SK-N-MC (cell line): ENCODE data around the gene OR6B2.

ENCODE experiments used
- DNase-seq: peaks from one replicate; pipeline ENCODE4 v3.0.0-alpha.2; 2011; ENCODE audit warnings: low read depth, low spot score
- H3K27ac ChIP-seq: fragments of 200-600 bp; sonication (generic); 2 replicates; pipeline ENCODE4 v1.5.1; 2016; ENCODE audit warnings: mixed run types
- H3K36me3 ChIP-seq: fragments of 200-600 bp; sonication (generic); 2 replicates; pipeline ENCODE4 v1.6.1; 2017; ENCODE audit warnings: antibody characterized with exemption, low read length, mixed read lengths; ENCODE audit not compliant: insufficient read depth
- H3K4me3 ChIP-seq: fragments of 200-600 bp; sonication (generic); 2 replicates; pipeline ENCODE4 v1.5.1; 2016
- H3K9ac ChIP-seq: fragments of 200-600 bp; sonication (generic); 2 replicates; pipeline ENCODE4 v1.8.0; 2017; ENCODE audit warnings: mixed run types, mixed read lengths; ENCODE audit not compliant: insufficient read length
- H3K9me3 ChIP-seq: fragments of 200-600 bp; sonication (generic); 2 replicates; pipeline ENCODE4 v1.6.1; 2017; ENCODE audit warnings: low read depth, mild to moderate bottlenecking, antibody characterized with exemption, low read length, moderate library complexity, mixed read lengths
- EZH2 ChIP-seq: fragments of 200-600 bp; sonication (generic); IDR thresholded peaks from one replicate; pipeline ENCODE4 v1.6.1; 2017; ENCODE audit warnings: antibody characterized with exemption
- FOXP2 ChIP-seq: optimal IDR thresholded peaks from 2 replicates; pipeline ENCODE3; 2011; ENCODE audit warnings: mild to moderate bottlenecking, moderate library complexity; ENCODE audit not compliant: insufficient read depth; ENCODE audit errors: extremely low read length, control extremely low read depth
- POLR2AphosphoS5 ChIP-seq: IDR thresholded peaks from 2 replicates; pipeline ENCODE4 v1.6.1; 2012; ENCODE audit warnings: mild to moderate bottlenecking, low read depth, low read length, borderline replicate concordance

Gene OR6B2

DNA sequence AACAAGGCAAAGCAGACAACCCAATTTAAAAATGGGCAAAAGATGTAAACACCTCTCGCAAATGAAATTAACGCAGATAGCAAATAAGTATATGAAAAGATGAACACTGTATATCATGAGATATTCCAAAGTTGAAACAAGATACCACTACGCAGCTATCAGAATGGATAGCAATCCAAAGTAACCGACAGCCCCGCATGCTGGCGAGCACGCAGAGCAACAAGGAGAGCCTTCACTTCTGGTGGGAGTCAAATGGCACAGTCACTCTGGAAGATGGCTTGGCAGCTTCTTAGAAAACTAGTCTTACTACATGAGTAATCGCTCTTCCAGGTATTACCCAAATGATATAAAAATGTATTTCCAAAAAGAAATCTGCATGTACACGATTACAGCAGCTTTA is 6.4 kb downstream of the OR6B2 start:
- H3K9ac ChIP-seq: peak overlapping the region; percentile 84
- peak overlapping the region; percentile 91 for H3K4me3 ChIP-seq
- DNase-seq: no peak

DNA sequence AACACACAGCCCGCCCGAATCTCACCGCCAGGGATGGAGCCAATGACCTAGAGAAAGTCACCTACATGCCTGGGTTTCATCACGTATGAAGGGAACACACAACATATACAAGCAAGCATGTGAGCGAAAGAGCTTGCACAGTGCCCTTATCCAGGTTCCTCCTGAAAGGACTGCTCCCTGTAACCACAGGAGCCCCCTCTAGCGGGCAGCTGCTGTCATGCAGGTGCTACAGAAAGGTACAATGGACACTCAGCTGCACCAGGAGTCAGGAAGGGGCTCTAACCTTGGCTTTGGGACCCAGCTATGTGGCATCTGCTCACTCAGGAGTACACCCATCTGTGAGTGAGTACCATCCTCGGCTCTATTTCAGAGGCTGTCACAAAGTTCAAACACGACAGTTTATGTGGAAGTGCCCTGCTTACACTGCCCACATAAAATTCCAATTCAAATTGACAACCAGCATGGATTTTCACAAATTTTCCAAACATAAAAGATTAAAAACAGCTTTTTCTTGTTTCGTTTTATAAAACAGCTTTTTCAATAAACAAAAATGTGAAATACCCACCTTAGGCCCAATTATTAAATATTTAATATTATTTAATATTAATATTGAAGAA is 8.6 kb downstream of the OR6B2 start:
- Histone ChIP-seq H3K36me3 (peaks cover 42% of the 10 kb centered on the region), H3K9ac (no peak overlapping the region)

More for the DNA sequence above, 6.4 kb downstream of the OR6B2 start:
- Histone ChIP-seq H3K27ac (no peak overlapping the region), H3K36me3 (peaks cover 22% of the 10 kb centered on the region), H3K9me3 (no peaks in the 10 kb centered on the region)
- TF ChIP-seq FOXP2 (no peak), EZH2 (no peak), POLR2AphosphoS5 (no peak)

DNA sequence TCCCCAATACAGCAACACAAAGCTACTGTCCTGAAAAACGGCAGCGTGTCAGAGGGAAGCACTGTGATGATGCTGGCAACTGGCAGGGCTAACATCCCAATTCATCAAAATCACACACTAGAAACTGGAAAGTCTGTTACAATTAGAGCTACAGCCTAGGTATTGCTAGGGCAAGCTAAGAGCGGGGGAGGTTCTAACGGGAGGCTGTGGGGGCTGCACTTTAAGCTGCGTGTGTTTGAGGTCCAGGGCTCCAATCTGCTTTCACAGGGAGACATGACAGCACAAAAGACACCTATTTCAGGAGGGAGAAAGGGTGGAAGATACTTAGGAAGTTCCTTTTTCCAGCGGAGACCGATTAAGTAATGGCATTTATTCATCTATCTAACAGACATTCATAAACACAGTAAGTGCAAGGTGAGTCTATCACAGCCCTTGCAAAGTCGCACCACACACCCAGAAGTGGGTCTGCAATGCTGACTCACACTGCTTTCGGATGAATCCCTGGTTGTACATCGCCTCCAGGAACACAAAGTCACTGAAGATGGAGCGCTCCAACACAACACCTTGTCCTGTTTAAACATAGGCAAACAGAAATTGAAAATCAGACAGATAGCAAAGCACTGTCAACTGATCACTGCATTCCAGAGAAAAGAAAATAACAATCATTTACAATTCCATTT is 12.0 kb downstream of the OR6B2 start:
- Histone ChIP-seq H3K36me3 (peaks cover 67% of the 10 kb centered on the region), H3K9me3 (no peaks in the 10 kb centered on the region)
- DNase-seq: no peak

More for the DNA sequence above, 8.6 kb downstream of the OR6B2 start:
- DNase-seq: no peak
- Histone ChIP-seq H3K4me3 (no peak overlapping the region), H3K9me3 (no peaks in the 10 kb centered on the region), H3K27ac (no peak overlapping the region)
- TF ChIP-seq EZH2 (no peak), POLR2AphosphoS5 (no peak), FOXP2 (no peak)

DNA sequence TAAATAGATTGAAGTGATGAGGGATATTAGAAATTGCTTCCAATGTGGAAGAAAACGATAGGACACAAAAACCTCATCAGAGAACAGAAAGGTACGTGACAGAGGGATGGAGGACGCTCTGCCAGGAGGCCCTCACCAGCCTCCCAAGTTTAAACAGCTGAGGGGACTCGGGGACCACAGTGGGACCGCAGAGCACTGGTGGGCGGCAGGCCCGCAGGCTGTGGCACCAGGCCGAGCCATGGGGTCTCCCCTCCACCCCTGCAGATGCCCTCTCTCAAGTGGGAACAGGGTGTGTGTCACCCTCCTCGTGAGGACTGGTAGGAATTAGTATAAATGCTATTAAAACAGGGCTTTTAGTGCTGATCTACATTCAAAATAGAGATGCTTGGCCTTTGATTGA is 15.9 kb downstream of the OR6B2 start:
- no peak for TF ChIP-seq EZH2
- TF ChIP-seq FOXP2: no peak
- TF ChIP-seq POLR2AphosphoS5: no peak
- Histone ChIP-seq H3K9me3 (no peaks in the 10 kb centered on the region), H3K36me3 (peaks cover 71% of the 10 kb centered on the region), H3K9ac (no peak overlapping the region), H3K27ac (no peak overlapping the region), H3K4me3 (no peak overlapping the region)
- DNase-seq: no peak

More for the DNA sequence above, 12.0 kb downstream of the OR6B2 start:
- no peak overlapping the region for H3K9ac ChIP-seq
- no peak overlapping the region for H3K27ac ChIP-seq
- TF ChIP-seq FOXP2 (no peak), POLR2AphosphoS5 (no peak), EZH2 (no peak)
- H3K4me3 ChIP-seq: no peak overlapping the region

DNA sequence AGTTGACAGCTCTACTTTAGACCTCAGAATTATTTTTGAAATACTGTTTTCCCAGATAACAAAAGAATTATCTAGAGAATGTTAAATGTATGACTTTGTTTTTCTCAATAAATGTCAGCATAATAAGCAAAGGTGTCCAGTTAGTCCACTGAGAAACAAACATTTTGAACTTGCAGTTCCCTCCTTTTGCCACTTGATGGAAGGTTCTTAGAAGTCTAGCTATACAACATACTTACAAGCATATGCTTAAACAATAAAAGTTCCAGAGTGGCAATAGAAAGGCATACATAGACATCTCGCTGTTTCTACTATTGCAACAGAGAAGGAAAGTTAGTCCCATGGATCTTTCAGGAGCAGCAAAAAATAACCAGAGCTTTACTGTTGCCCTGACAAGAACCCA is 16.9 kb downstream of the OR6B2 start:
- Histone ChIP-seq H3K4me3 (no peak overlapping the region), H3K36me3 (peaks cover 70% of the 10 kb centered on the region), H3K9me3 (no peaks in the 10 kb centered on the region), H3K27ac (no peak overlapping the region), H3K9ac (no peak overlapping the region)
- no peak for DNase-seq
- TF ChIP-seq FOXP2 (no peak), POLR2AphosphoS5 (no peak), EZH2 (no peak)

DNA sequence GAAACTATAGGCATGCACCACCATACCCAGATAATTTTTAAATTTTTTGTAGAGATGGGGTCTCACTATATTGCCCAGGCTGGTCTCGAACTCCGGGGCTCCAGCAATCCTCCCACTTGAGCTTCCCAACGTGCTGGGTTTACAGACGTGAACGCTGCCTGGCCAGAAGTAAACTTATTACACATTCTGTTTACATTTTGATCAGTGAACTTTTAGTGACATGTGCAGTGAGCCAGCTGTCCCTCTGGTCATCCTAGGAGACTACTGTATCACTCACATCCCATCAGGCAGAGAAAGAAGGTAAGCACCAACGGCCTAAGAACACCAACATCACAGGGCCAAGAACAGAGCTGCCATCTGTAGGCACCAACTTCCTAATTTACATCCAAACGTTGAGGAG is 27.2 kb downstream of the OR6B2 start:
- Histone ChIP-seq H3K27ac (no peak overlapping the region), H3K9me3 (no peaks in the 10 kb centered on the region), H3K4me3 (no peak overlapping the region), H3K36me3 (peaks cover 56% of the 10 kb centered on the region), H3K9ac (no peak overlapping the region)
- DNase-seq: no peak
- TF ChIP-seq EZH2 (no peak), FOXP2 (no peak), POLR2AphosphoS5 (no peak)

DNA sequence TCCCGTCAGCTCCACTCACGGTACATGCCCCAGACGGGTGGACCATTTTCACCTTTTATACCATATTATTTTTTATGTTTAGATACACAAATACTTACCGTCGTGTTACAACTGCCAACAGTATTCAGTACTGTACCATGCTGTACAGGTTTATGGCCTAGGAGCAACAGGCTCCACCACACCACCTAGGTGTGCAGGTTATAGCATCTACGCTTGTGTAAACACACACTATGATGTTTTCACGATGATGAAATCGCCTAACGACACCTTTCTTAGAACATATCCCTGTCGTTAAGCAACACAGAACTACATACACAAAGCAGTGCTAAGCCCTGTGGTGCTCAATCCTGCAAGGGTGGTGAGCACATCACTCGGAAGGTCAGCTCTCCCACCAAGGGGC is 29.6 kb downstream of the OR6B2 start:
- TF ChIP-seq EZH2 (no peak), FOXP2 (no peak), POLR2AphosphoS5 (no peak)
- Histone ChIP-seq H3K36me3 (peaks cover 42% of the 10 kb centered on the region), H3K9me3 (no peaks in the 10 kb centered on the region), H3K9ac (no peak overlapping the region), H3K27ac (no peak overlapping the region), H3K4me3 (no peak overlapping the region)
- no peak for DNase-seq

DNA sequence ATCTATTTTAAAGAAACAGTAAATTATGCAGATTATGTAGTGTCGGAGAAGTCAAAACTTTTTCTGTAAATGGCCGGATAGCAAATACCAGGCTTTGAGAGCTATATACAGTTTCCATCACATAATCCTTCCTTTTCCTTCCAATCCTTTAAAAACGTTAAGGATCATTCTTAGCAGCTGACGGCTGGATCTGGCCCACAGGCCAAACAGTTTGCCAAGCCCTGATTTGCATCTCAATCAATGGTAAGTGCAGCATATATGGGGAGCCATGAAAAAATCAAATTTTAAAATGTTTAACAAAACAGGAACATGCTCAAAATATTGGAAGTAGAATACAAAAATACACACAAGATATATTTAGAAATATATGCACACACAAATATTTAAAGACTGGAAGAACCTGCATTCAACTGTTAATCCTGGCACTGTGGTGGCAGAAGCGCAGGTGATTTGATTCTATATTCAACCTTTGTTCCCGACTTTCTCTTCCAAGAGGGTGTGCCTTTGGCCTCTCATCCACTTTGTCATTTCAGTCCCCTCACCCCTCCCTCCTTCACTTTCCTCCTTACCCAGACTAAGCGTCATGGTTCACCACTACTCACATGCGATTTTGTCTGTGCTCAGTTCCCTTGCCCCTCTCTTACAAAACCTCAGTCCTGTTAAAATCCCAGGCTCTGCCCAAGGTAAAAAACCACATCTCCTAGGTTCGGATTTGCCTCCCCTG is 32.4 kb downstream of the OR6B2 start:
- no peak for DNase-seq
- TF ChIP-seq POLR2AphosphoS5 (no peak), EZH2 (no peak), FOXP2 (no peak)
- H3K36me3 ChIP-seq: peaks cover 22% of the 10 kb centered on the region
- no peak overlapping the region for H3K9ac ChIP-seq
- H3K4me3 ChIP-seq: no peak overlapping the region
- no peaks in the 10 kb centered on the region for H3K9me3 ChIP-seq
- H3K27ac ChIP-seq: no peak overlapping the region
